ENCODE measurements around the gene THSD4.

DNA sequence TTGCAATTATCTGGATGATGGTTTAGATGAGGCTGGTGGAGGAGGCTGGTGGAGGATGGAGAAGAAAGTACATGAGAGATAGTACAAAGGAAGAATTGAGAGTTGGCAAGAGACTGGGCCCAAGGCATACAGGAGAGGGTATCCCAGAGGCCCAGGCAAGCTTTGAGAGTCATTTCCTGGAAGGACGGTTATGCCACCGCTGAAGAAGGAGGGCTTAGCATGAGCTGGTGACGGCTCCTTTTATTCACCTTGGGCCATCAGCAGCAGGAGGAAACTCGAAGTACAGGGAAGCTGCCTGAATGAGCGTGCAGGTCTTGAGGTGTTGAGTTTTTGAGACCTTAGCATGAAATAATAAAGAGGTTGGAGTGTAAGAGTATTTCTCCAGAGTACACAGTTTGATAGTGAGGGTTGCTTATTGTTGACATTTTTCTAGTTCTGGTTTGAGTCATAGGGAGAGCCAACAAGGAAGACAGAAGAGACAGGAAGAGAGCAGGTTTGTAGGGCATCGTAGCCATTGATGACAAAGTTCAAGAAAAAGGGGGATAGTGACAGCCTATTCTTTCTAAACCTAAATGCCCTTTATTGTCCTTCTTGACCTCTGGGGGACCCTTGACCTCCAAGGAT, 13.8 kb downstream of the THSD4 start:
- no peak for TF ChIP-seq POLR2A (IDR thresholded peaks at IDR 0.05; ENCODE audit: low read length)
- TF ChIP-seq, protein P1, sequence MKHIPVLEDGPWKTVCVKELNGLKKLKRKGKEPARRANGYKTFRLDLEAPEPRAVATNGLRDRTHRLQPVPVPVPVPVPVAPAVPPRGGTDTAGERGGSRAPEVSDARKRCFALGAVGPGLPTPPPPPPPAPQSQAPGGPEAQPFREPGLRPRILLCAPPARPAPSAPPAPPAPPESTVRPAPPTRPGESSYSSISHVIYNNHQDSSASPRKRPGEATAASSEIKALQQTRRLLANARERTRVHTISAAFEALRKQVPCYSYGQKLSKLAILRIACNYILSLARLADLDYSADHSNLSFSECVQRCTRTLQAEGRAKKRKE (CRISPR knock-in tag; IDR thresholded peaks at IDR 0.05; ENCODE audit: low read depth): no peak
- TF ChIP-seq ESRRA (IDR thresholded peaks at IDR 0.05; ENCODE audit: borderline replicate concordance, low read length): no peak; the same call in 1 of the 2 replicates
- TF ChIP-seq, protein P2, sequence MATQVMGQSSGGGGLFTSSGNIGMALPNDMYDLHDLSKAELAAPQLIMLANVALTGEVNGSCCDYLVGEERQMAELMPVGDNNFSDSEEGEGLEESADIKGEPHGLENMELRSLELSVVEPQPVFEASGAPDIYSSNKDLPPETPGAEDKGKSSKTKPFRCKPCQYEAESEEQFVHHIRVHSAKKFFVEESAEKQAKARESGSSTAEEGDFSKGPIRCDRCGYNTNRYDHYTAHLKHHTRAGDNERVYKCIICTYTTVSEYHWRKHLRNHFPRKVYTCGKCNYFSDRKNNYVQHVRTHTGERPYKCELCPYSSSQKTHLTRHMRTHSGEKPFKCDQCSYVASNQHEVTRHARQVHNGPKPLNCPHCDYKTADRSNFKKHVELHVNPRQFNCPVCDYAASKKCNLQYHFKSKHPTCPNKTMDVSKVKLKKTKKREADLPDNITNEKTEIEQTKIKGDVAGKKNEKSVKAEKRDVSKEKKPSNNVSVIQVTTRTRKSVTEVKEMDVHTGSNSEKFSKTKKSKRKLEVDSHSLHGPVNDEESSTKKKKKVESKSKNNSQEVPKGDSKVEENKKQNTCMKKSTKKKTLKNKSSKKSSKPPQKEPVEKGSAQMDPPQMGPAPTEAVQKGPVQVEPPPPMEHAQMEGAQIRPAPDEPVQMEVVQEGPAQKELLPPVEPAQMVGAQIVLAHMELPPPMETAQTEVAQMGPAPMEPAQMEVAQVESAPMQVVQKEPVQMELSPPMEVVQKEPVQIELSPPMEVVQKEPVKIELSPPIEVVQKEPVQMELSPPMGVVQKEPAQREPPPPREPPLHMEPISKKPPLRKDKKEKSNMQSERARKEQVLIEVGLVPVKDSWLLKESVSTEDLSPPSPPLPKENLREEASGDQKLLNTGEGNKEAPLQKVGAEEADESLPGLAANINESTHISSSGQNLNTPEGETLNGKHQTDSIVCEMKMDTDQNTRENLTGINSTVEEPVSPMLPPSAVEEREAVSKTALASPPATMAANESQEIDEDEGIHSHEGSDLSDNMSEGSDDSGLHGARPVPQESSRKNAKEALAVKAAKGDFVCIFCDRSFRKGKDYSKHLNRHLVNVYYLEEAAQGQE (IDR thresholded peaks at IDR 0.05): no peak
- TF ChIP-seq, protein P3, sequence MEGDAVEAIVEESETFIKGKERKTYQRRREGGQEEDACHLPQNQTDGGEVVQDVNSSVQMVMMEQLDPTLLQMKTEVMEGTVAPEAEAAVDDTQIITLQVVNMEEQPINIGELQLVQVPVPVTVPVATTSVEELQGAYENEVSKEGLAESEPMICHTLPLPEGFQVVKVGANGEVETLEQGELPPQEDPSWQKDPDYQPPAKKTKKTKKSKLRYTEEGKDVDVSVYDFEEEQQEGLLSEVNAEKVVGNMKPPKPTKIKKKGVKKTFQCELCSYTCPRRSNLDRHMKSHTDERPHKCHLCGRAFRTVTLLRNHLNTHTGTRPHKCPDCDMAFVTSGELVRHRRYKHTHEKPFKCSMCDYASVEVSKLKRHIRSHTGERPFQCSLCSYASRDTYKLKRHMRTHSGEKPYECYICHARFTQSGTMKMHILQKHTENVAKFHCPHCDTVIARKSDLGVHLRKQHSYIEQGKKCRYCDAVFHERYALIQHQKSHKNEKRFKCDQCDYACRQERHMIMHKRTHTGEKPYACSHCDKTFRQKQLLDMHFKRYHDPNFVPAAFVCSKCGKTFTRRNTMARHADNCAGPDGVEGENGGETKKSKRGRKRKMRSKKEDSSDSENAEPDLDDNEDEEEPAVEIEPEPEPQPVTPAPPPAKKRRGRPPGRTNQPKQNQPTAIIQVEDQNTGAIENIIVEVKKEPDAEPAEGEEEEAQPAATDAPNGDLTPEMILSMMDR (IDR thresholded peaks at IDR 0.05): no peak
- TF ChIP-seq ZFP36 (IDR thresholded peaks at IDR 0.05; ENCODE audit: borderline replicate concordance, partially characterized antibody): no peak
- no peak for TF ChIP-seq SREBF2 (IDR thresholded peaks at IDR 0.05)
- no peak for TF ChIP-seq CEBPB (IDR thresholded peaks at IDR 0.05)
- no peak for TF ChIP-seq FOSB (CRISPR knock-in tag; IDR thresholded peaks at IDR 0.05)
- TF ChIP-seq ZNF302 (CRISPR knock-in tag; IDR thresholded peaks at IDR 0.05): no peak

All from A549 (cell line).